Cardiac muscle cell (in vitro differentiated cells and primary cell): ENCODE results near the gene ARMC2. TPM values are rescaled to one million over a fixed set of nuclear protein-coding genes. Genes with fewer than 3 reads are reported as not detected.

Experiments
- DNase-seq, 2 donors: peaks; one replicate each; pipeline versions ENCODE4 v3.0.0 to v3.0.0-alpha.2; 2010 to 2017; ENCODE audit warnings: low read depth in 1 of 2, low spot score in 1 of 2
- H3K27ac ChIP-seq: fragments of 200-600 bp; sonication (generic); 2 replicates; pipeline ENCODE4 v1.5.1; 2016
- H3K27me3 ChIP-seq: fragments of 200-600 bp; sonication (generic); 2 replicates; pipeline ENCODE4 v1.6.0; 2016; ENCODE audit warnings: control low read depth
- H3K36me3 ChIP-seq: fragments of 200-600 bp; sonication (generic); 2 replicates; pipeline ENCODE4 v1.5.1; 2016; ENCODE audit warnings: control low read depth
- H3K4me1 ChIP-seq: fragments of 200-600 bp; sonication (generic); 2 replicates; pipeline ENCODE4 v1.8.1; 2017; ENCODE audit warnings: low read depth, mild to moderate bottlenecking, mixed run types
- H3K4me3 ChIP-seq: fragments of 200-600 bp; sonication (generic); 2 replicates; pipeline ENCODE4 v1.5.1; 2016; ENCODE audit warnings: mild to moderate bottlenecking
- H3K9me3 ChIP-seq: fragments of 200-600 bp; sonication (generic); 2 replicates; pipeline ENCODE4 v1.5.1; 2017; ENCODE audit warnings: low read depth, mild to moderate bottlenecking, control low read depth
- polyA plus RNA-seq: library from polyadenylated mRNA; unstranded; fragments of >200 nt; fragmentation: Nextera tagmentation; extraction: Ambion mirVana; gene quantifications from 2 replicates; pipeline ENCODE4 v1.2.1, GENCODE V29; 2016
- total RNA-seq: library from RNA; depleted of rRNA; stranded (reverse); fragments of >200 nt; gene quantifications from 2 replicates; pipeline ENCODE4 v1.2.3, GENCODE V29; 2016
- TF ChIP-seq, protein P1 (sequence below): IDR thresholded peaks from 2 replicates; pipeline ENCODE4 v1.5.1; 2012; ENCODE audit warnings: low read depth, mild to moderate bottlenecking, low read length

Gene ARMC2
- total and polyA plus RNA-seq, 2 experiments from 2014 or later = 2.6 to 3.3 TPM

DNA sequence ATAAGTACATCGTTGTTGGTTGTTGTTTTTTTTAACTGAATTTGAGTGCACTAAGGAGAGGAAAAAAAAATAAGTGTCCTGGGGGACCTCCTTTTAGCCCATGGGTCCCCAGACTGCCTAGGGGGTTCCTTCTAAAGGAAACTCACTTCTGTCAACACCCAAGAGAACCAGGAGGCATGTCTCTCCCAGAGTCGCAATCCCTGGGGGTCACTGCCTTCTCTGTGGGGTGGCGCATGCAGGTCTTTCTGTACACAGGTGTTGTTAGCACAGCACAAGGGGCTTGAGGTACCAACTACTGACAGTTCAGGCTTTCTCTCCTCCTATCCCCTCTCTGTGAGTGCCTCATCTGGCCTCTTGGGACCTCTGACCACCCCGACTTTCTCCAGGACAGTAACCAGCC lies 7.3 kb upstream of the ARMC2 start:
- no peak for DNase-seq
- no peaks in the 10 kb centered on the region for H3K4me1 ChIP-seq
- TF ChIP-seq, protein P1, sequence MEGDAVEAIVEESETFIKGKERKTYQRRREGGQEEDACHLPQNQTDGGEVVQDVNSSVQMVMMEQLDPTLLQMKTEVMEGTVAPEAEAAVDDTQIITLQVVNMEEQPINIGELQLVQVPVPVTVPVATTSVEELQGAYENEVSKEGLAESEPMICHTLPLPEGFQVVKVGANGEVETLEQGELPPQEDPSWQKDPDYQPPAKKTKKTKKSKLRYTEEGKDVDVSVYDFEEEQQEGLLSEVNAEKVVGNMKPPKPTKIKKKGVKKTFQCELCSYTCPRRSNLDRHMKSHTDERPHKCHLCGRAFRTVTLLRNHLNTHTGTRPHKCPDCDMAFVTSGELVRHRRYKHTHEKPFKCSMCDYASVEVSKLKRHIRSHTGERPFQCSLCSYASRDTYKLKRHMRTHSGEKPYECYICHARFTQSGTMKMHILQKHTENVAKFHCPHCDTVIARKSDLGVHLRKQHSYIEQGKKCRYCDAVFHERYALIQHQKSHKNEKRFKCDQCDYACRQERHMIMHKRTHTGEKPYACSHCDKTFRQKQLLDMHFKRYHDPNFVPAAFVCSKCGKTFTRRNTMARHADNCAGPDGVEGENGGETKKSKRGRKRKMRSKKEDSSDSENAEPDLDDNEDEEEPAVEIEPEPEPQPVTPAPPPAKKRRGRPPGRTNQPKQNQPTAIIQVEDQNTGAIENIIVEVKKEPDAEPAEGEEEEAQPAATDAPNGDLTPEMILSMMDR = no peak
- no peaks in the 10 kb centered on the region for H3K9me3 ChIP-seq
- peaks cover 23% of the 10 kb centered on the region for H3K27me3 ChIP-seq
- no peaks in the 10 kb centered on the region for H3K36me3 ChIP-seq
- H3K27ac ChIP-seq = no peak overlapping the region
- H3K4me3 ChIP-seq = no peak overlapping the region

DNA sequence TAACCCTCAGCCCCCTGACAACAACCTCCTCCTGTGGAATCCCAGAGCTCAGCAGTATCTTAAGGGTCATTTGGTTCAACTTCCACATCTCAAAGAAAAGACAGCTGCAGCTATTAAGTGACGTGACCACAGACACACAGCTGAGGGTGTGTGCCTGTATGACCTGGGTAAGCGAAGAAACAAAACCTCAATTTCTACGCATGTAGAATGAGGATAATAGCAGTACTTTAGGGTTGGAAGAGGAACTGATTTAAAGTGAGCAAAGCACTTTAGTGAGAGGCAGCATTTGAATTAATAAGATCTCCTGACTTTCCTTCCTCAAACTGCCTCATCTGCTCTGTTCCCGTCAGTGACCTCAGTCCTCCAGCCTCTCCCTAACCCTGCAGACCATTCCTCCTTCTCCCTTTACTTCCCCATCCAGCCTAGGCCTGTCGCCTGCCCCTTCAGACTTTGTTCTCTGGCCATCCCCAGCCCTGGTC lies 6.8 kb upstream of the ARMC2 start:
- H3K36me3 ChIP-seq = no peaks in the 10 kb centered on the region
- no peaks in the 10 kb centered on the region for H3K9me3 ChIP-seq
- H3K4me3 ChIP-seq = no peak overlapping the region
- H3K27ac ChIP-seq = no peak overlapping the region
- H3K27me3 ChIP-seq = peaks cover 19% of the 10 kb centered on the region
- no peaks in the 10 kb centered on the region for H3K4me1 ChIP-seq
- DNase-seq = no peak
- TF ChIP-seq, protein P1 = no peak

- Histone ChIP-seq H3K36me3 (no peaks in the 10 kb centered on the region), H3K4me1 (peaks cover 8% of the 10 kb centered on the region), H3K27me3 (no peaks in the 10 kb centered on the region), H3K27ac (no peak overlapping the region), H3K9me3 (no peaks in the 10 kb centered on the region), H3K4me3 (no peak overlapping the region)
- TF ChIP-seq, protein P1 = no peak
- DNase-seq = no peak
Measured at GRCh38 chr6:108844135-108844534, 4.1 kb upstream of the ARMC2 start.

DNA sequence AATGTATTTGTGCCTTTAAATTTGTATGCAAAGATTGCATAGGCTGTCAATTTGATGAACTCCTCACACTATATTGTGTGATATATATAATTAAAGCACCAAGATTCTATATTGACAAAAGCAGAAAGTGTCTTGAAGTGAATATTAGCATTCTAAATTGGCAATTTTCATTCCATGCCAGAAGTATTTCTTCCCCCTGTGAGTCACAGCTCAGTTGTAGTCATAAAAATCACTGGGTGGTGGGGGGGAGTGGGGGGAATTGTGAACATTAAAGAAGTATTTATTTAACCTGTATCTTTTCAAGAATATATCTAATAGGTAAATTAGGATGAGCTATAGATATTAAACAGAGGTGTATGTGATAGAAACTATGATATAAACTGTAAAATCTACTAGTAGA lies 3.1 kb upstream of the ARMC2 start:
- Histone ChIP-seq H3K36me3 (no peaks in the 10 kb centered on the region), H3K4me3 (no peak overlapping the region), H3K27me3 (no peaks in the 10 kb centered on the region), H3K4me1 (peaks cover 8% of the 10 kb centered on the region), H3K27ac (no peak overlapping the region), H3K9me3 (no peaks in the 10 kb centered on the region)
- no peak for DNase-seq
- TF ChIP-seq, protein P1 = no peak

- no peak overlapping the region for H3K27ac ChIP-seq
- H3K4me1 ChIP-seq = peaks cover 13% of the 10 kb centered on the region
- TF ChIP-seq, protein P1 = no peak
- no peaks in the 10 kb centered on the region for H3K9me3 ChIP-seq
- no peak overlapping the region for H3K4me3 ChIP-seq
- DNase-seq = no peak
- no peaks in the 10 kb centered on the region for H3K27me3 ChIP-seq
- no peaks in the 10 kb centered on the region for H3K36me3 ChIP-seq
Measured at GRCh38 chr6:108846101-108846500, 2.1 kb upstream of the ARMC2 start.

GRCh38 chr6:108846628-108847027 lies 1.6 kb upstream of the ARMC2 start:
- H3K9me3 ChIP-seq = no peaks in the 10 kb centered on the region
- H3K4me1 ChIP-seq = peaks cover 13% of the 10 kb centered on the region
- H3K36me3 ChIP-seq = no peaks in the 10 kb centered on the region
- no peak overlapping the region for H3K4me3 ChIP-seq
- no peak for DNase-seq
- TF ChIP-seq, protein P1 = no peak
- H3K27me3 ChIP-seq = no peaks in the 10 kb centered on the region
- H3K27ac ChIP-seq = no peak overlapping the region
